ENCODE data around the gene PRKAR2B. TPM values are rescaled to one million over a fixed set of nuclear protein-coding genes. Genes with fewer than 3 reads are reported as not detected.
"Not testable (repeated sequence)": the region's sequence is repeated elsewhere in the genome, so short reads cannot be mapped to it uniquely, and the experiment has no call there.

Gene PRKAR2B
- total RNA-seq, 2 donors from 2014 or later = 3.5 to 81.0 TPM

- ATAC-seq = no peak
- Mint-ChIP-seq H3K4me3 (no peak overlapping the region), H3K4me1 (peaks cover 3% of the 10 kb centered on the region), H3K36me3 (ENCODE audit: low read depth) (peaks cover 3% of the 10 kb centered on the region), H3K27ac (peak overlapping the region; percentile 19), H3K27me3 (peaks cover 7% of the 10 kb centered on the region)
- H3K9me3 ChIP-seq (ENCODE audit: control insufficient read depth, low read length, poor library complexity, severe bottlenecking) = no peaks in the 10 kb centered on the region
- DNase-seq = no peak
Observed at GRCh38 chr7:107079212-107079940, 34.9 kb downstream of the PRKAR2B start.

- no peaks in the 10 kb centered on the region for H3K9me3 ChIP-seq (ENCODE audit: control insufficient read depth, low read length, poor library complexity, severe bottlenecking)
- peaks cover 3% of the 10 kb centered on the region for H3K4me1 Mint-ChIP-seq
- H3K27ac Mint-ChIP-seq = no peak overlapping the region
- DNase-seq = no peak
- H3K27me3 Mint-ChIP-seq = peaks cover 7% of the 10 kb centered on the region
- no peak overlapping the region for H3K4me3 Mint-ChIP-seq
- no peak for ATAC-seq
- H3K36me3 Mint-ChIP-seq (ENCODE audit: low read depth) = peaks cover 3% of the 10 kb centered on the region
Observed at GRCh38 chr7:107080099-107080505, 35.6 kb downstream of the PRKAR2B start.

- H3K27me3 Mint-ChIP-seq = peaks cover 7% of the 10 kb centered on the region
- ATAC-seq = no peak
Observed at GRCh38 chr7:107080533-107080932, 36.0 kb downstream of the PRKAR2B start.

DNA sequence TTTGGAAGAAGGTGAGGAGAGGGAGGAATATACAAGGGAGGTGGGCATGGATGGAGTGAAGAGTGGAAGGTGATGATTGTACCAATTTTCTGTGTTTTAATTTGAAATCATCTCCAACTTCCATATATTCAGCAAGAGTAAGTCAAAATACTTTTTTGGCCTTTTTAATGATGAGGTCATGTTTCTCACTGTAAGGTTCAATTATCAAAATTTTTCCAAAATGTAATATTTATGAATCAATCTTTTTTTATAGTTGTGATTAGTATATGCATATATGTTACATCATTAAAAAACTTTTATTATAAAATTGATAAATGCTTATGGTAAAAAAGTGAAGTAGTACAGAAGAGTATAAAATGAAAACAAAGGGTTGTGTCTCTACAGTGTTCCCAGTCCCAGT is 40.7 kb downstream of the PRKAR2B start:
- H3K36me3 Mint-ChIP-seq (ENCODE audit: low read depth) = no peaks in the 10 kb centered on the region
- H3K9me3 ChIP-seq (ENCODE audit: control insufficient read depth, low read length, poor library complexity, severe bottlenecking) = no peaks in the 10 kb centered on the region
- no peak overlapping the region for H3K27ac Mint-ChIP-seq
- H3K4me1 Mint-ChIP-seq = no peaks in the 10 kb centered on the region
- ATAC-seq = no peak
- no peak for DNase-seq
- H3K4me3 Mint-ChIP-seq = no peak overlapping the region
- peaks cover 12% of the 10 kb centered on the region for H3K27me3 Mint-ChIP-seq

More at GRCh38 chr7:107080533-107080932, 36.0 kb downstream of the PRKAR2B start:
- H3K4me1 Mint-ChIP-seq = peaks cover 3% of the 10 kb centered on the region
- no peak overlapping the region for H3K27ac Mint-ChIP-seq
- H3K36me3 Mint-ChIP-seq (ENCODE audit: low read depth) = peaks cover 3% of the 10 kb centered on the region
- DNase-seq = no peak
- no peaks in the 10 kb centered on the region for H3K9me3 ChIP-seq (ENCODE audit: control insufficient read depth, low read length, poor library complexity, severe bottlenecking)
- no peak overlapping the region for H3K4me3 Mint-ChIP-seq

DNA sequence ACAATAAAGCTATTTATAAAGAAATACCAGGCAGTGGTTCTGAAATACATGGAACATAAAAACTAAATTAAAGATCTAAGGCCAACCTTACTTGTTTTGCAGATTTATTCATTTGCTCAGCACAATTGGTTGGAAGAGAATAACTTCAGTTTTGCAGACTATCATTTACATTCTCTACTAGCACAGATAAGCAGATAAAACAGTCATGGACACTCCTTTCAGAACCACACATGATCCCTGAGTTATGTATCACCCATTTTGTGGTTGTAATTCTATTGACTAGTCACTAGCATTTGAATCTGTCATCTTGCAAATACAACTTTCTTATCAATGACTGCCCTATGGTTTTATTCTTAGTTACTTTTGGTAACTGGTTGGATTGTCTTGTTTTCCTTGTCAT is 45.1 kb downstream of the PRKAR2B start:
- ATAC-seq (no peak), DNase-seq (no peak)
- Mint-ChIP-seq H3K27me3 (peaks cover 17% of the 10 kb centered on the region), H3K27ac (no peak overlapping the region), H3K36me3 (ENCODE audit: low read depth) (no peaks in the 10 kb centered on the region), H3K4me1 (peaks cover 5% of the 10 kb centered on the region), H3K4me3 (no peak overlapping the region)
- no peaks in the 10 kb centered on the region for H3K9me3 ChIP-seq (ENCODE audit: control insufficient read depth, low read length, poor library complexity, severe bottlenecking)

DNA sequence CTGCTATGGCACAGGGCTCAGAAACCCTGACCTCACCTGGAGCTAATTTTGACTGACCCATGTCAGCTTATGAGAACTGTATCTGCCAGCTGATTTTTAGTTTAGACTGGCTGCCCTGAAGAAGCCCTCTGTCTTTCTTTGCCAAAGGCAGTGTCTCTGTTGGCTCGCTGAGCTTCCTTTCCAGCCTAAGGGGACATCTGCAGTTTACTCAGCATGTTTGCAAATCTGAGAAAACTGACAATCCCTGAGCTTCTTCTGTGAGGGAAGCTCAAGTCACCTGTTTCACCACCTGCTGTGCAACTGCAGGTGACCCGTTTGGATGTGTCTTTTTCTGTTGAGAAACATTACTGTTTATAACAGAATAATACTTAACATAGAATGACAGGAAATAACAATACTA is 46.0 kb downstream of the PRKAR2B start:
- Mint-ChIP-seq H3K36me3 (ENCODE audit: low read depth) (no peaks in the 10 kb centered on the region), H3K4me3 (no peak overlapping the region), H3K27me3 (peaks cover 17% of the 10 kb centered on the region), H3K4me1 (peaks cover 5% of the 10 kb centered on the region), H3K27ac (no peak overlapping the region)
- H3K9me3 ChIP-seq (ENCODE audit: control insufficient read depth, low read length, poor library complexity, severe bottlenecking) = no peaks in the 10 kb centered on the region
- no peak for ATAC-seq
- DNase-seq = no peak

DNA sequence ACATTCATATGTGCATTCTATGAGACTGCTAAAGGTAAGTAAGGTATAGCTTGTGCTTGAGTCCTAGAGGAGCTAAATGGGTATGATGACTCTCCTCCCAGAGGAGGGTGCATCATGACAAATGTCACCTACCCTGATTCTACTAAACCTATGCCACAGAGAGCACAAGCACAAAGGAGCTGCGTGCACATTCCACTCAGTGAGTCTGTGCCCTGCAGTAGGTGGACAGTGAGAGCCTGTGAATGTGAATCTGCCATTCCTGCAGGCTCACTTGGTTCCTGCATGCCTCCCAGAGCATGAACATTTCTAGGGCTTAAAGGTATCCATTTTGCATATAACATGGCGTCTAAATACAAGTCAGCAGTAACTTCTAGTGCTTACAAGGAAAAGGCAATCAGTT is 46.8 kb downstream of the PRKAR2B start:
- H3K4me1 Mint-ChIP-seq = peaks cover 5% of the 10 kb centered on the region
- no peak overlapping the region for H3K4me3 Mint-ChIP-seq
- H3K27ac Mint-ChIP-seq = no peak overlapping the region
- no peak for ATAC-seq
- no peak for DNase-seq
- H3K36me3 Mint-ChIP-seq (ENCODE audit: low read depth) = no peaks in the 10 kb centered on the region
- H3K9me3 ChIP-seq (ENCODE audit: control insufficient read depth, low read length, poor library complexity, severe bottlenecking) = no peaks in the 10 kb centered on the region
- H3K27me3 Mint-ChIP-seq = peaks cover 18% of the 10 kb centered on the region

GRCh38 chr7:107093671-107094070 is 49.2 kb downstream of the PRKAR2B start:
- not testable (repeated sequence) for H3K9me3 ChIP-seq (ENCODE audit: control insufficient read depth, low read length, poor library complexity, severe bottlenecking); H3K36me3 Mint-ChIP-seq (ENCODE audit: low read depth); H3K4me3 Mint-ChIP-seq; H3K27ac Mint-ChIP-seq; H3K4me1 Mint-ChIP-seq; ATAC-seq; DNase-seq
- H3K27me3 Mint-ChIP-seq = peaks cover 15% of the 10 kb centered on the region

DNA sequence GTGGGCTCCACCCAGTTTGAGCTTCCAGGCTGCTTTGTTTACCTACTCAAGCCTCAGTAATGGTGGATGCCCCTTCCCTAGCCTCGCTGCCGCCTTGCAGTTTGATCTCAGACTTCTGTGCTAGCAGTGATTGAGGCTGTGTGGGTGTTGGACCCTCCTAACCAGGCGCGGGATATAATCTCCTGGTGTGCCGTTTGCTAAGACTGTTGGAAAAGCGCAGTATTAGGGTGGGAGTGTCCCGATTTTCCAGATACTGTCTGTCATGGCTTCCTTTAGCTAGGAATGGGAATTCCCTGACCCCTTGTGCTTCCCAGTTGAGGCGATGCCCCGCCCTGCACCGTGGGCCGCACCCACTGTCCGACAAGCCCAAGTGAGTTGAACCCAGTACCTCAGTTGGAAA is 54.6 kb downstream of the PRKAR2B start:
- peaks cover 16% of the 10 kb centered on the region for H3K27me3 Mint-ChIP-seq
- not testable (repeated sequence) for H3K36me3 Mint-ChIP-seq (ENCODE audit: low read depth); H3K9me3 ChIP-seq (ENCODE audit: control insufficient read depth, low read length, poor library complexity, severe bottlenecking); ATAC-seq; H3K4me3 Mint-ChIP-seq; DNase-seq; H3K4me1 Mint-ChIP-seq; H3K27ac Mint-ChIP-seq

- Mint-ChIP-seq H3K27me3 (peaks cover 17% of the 10 kb centered on the region), H3K4me1 (peaks cover 5% of the 10 kb centered on the region), H3K4me3 (no peak overlapping the region), H3K36me3 (ENCODE audit: low read depth) (no peaks in the 10 kb centered on the region), H3K27ac (peak overlapping the region; percentile 32)
- no peaks in the 10 kb centered on the region for H3K9me3 ChIP-seq (ENCODE audit: control insufficient read depth, low read length, poor library complexity, severe bottlenecking)
- DNase-seq (no peak), ATAC-seq (no peak)
Observed at GRCh38 chr7:107100824-107101223, 56.3 kb downstream of the PRKAR2B start.

- peaks cover 18% of the 10 kb centered on the region for H3K27me3 Mint-ChIP-seq
- H3K4me3 Mint-ChIP-seq = no peak overlapping the region
- no peaks in the 10 kb centered on the region for H3K36me3 Mint-ChIP-seq (ENCODE audit: low read depth)
- H3K27ac Mint-ChIP-seq = no peak overlapping the region
- peaks cover 5% of the 10 kb centered on the region for H3K4me1 Mint-ChIP-seq
- ATAC-seq = no peak
- H3K9me3 ChIP-seq (ENCODE audit: control insufficient read depth, low read length, poor library complexity, severe bottlenecking) = no peaks in the 10 kb centered on the region
- DNase-seq = no peak
Observed at GRCh38 chr7:107103369-107103768, 58.9 kb downstream of the PRKAR2B start.

GRCh38 chr7:107104801-107105200 is 60.3 kb downstream of the PRKAR2B start:
- peaks cover 5% of the 10 kb centered on the region for H3K4me1 Mint-ChIP-seq
- ATAC-seq (no peak), DNase-seq (no peak)
- H3K27ac Mint-ChIP-seq = no peak overlapping the region
- H3K27me3 Mint-ChIP-seq = peaks cover 18% of the 10 kb centered on the region
- no peaks in the 10 kb centered on the region for H3K36me3 Mint-ChIP-seq (ENCODE audit: low read depth)
- no peak overlapping the region for H3K4me3 Mint-ChIP-seq
- H3K9me3 ChIP-seq (ENCODE audit: control insufficient read depth, low read length, poor library complexity, severe bottlenecking) = no peaks in the 10 kb centered on the region

GRCh38 chr7:107105591-107106245 is 61.2 kb downstream of the PRKAR2B start:
- DNase-seq = no peak
- Mint-ChIP-seq H3K27ac (no peak overlapping the region), H3K4me1 (peaks cover 5% of the 10 kb centered on the region), H3K27me3 (peaks cover 18% of the 10 kb centered on the region), H3K36me3 (ENCODE audit: low read depth) (no peaks in the 10 kb centered on the region), H3K4me3 (no peak overlapping the region)
- no peak for ATAC-seq
- no peaks in the 10 kb centered on the region for H3K9me3 ChIP-seq (ENCODE audit: control insufficient read depth, low read length, poor library complexity, severe bottlenecking)
